Measurements from ENCODE around the gene SEMG1. TPM values are rescaled to one million over a fixed set of nuclear protein-coding genes. Genes with fewer than 3 reads are reported as not detected.

The SEMG1 gene, protein sequence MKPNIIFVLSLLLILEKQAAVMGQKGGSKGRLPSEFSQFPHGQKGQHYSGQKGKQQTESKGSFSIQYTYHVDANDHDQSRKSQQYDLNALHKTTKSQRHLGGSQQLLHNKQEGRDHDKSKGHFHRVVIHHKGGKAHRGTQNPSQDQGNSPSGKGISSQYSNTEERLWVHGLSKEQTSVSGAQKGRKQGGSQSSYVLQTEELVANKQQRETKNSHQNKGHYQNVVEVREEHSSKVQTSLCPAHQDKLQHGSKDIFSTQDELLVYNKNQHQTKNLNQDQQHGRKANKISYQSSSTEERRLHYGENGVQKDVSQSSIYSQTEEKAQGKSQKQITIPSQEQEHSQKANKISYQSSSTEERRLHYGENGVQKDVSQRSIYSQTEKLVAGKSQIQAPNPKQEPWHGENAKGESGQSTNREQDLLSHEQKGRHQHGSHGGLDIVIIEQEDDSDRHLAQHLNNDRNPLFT
- not detected for total RNA-seq

DNA sequence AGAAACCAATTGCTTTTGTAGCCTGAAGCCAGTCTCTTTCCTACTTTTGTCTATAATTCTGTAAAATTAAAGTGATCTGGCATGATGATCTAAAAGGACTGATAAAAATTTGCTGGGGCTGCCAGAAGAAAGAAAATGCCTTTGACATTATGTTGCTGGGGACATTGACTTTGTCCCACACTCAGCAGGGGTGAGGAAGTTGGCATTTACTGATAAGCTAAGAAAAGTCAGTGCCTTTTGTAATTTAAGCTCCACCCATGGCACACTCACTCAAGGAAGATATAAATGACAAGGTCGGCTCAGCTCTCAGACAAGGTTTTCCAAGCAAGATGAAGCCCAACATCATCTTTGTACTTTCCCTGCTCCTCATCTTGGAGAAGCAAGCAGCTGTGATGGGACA, at the start of gene SEMG1:
TSS of gene SEMG1 (plus strand) at position 309 of the 400 bp plus-strand sequence. CDS start at position 330, 21 bp downstream.
- DNase-seq (ENCODE audit: extremely low spot score) = no peak
- intact Hi-C loops (cut with DNase I) = no loop called here
- 36% methylated on average over 1 of the region's 1 CpG for WGBS
- no peak for TF ChIP-seq POLR2A (IDR thresholded peaks at IDR 0.05; ENCODE audit: low read depth)
- no peak for TF ChIP-seq EP300 (IDR thresholded peaks at IDR 0.05)
- no peak for TF ChIP-seq CTCF (IDR thresholded peaks at IDR 0.05)
- no peak for TF ChIP-seq POLR2AphosphoS5 (IDR thresholded peaks at IDR 0.05)
- Histone ChIP-seq H3K4me3 (no peak within 1 kb of the TSS), H3K27me3 (peaks cover 0 to 13% (median 0%) of the 10 kb centered on the region in 4 donors), H3K4me1 (no peaks in the 10 kb centered on the region), H3K27ac (replicated peaks in 1 of 4) (no peak within 1 kb of the TSS), H3K9me3 (peaks cover 0 to 15% (median 11%) of the 10 kb centered on the region in 4 donors), H3K36me3 (no peaks in the 10 kb centered on the region)

DNA sequence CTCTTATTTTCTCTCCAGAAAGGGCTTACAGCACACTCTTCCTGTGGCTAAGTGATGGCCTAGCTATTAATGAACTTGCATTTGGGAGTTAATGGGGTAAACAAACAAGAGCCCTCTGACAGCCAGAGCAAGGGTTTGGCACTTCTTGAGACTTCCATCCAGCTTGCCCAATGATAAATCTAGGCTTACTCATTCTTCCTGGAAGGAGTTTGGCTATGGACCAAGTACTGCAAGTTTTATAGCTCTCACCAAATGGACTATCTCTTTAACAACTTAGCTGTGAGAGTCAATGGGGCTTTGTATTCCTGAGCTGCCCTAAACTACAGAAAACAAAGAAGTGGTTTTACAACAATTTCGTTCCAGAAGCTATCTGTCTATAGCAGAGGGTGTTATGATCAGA, 48.9 kb upstream of the SEMG1 start:
- intact Hi-C loops (cut with DNase I) = no loop called here
- Histone ChIP-seq H3K27me3 (peaks cover 0 to 9% (median 0%) of the 10 kb centered on the region in 4 donors), H3K36me3 (no peaks in the 10 kb centered on the region), H3K4me1 (no peaks in the 10 kb centered on the region), H3K9me3 (peaks cover 0 to 31% (median 11%) of the 10 kb centered on the region in 4 donors), H3K27ac (replicated peaks in 1 of 4) (no peak overlapping the region), H3K4me3 (no peak overlapping the region)
- no peak for DNase-seq (ENCODE audit: extremely low spot score)
- no peak for TF ChIP-seq CTCF (IDR thresholded peaks at IDR 0.05)
- TF ChIP-seq EP300 (IDR thresholded peaks at IDR 0.05) = no peak
- no peak for TF ChIP-seq POLR2AphosphoS5 (IDR thresholded peaks at IDR 0.05)
- TF ChIP-seq POLR2A (IDR thresholded peaks at IDR 0.05; ENCODE audit: low read depth) = no peak
- 69% methylated on average over 1 of the region's 1 CpG for WGBS

DNA sequence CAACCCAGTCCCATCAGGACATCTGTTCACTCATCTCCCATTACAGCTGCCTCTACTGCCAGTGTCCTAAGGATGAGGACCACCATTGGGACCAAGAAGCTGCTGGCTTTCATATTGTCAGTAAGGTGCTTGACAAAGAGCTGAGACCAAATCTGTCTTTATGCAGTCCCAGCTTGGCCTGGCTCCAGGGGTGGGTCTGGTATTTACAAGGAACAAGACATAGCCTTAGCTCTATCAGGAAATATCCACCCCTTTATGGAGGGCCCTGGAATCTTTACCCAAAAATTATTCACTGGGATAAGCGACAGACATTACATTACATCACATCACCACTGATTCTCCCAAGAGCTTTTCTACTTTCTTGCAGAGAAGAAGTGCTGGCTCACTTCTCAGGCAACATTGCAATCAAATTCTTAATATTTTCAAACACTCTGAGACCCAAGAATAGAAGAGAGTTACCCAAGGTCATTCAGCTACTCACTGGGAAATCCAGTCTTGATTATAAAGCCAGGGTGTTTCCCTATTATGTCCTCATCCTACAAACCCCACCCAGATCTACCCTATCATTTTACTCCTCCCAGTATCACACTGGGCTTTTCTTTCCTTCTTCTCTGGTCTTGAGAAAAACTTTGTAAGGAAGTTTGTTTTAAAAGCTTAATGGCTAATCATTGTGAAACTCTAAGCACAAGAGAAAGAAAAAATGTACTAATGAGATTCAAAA, 43.6 kb upstream of the SEMG1 start:
- Histone ChIP-seq H3K4me1 (no peaks in the 10 kb centered on the region), H3K9me3 (peaks cover 0 to 40% (median 11%) of the 10 kb centered on the region in 4 donors), H3K27me3 (no peaks in the 10 kb centered on the region), H3K4me3 (no peak overlapping the region), H3K27ac (replicated peaks in 1 of 4) (no peak overlapping the region), H3K36me3 (no peaks in the 10 kb centered on the region)
- DNase-seq (ENCODE audit: extremely low spot score) = no peak
- intact Hi-C loops (cut with DNase I) = no loop called here
- 80% methylated on average over 1 of the region's 1 CpG for WGBS
- TF ChIP-seq POLR2AphosphoS5 (IDR thresholded peaks at IDR 0.05) (no peak), POLR2A (IDR thresholded peaks at IDR 0.05; ENCODE audit: low read depth) (no peak), EP300 (IDR thresholded peaks at IDR 0.05) (no peak), CTCF (IDR thresholded peaks at IDR 0.05) (no peak)

DNA sequence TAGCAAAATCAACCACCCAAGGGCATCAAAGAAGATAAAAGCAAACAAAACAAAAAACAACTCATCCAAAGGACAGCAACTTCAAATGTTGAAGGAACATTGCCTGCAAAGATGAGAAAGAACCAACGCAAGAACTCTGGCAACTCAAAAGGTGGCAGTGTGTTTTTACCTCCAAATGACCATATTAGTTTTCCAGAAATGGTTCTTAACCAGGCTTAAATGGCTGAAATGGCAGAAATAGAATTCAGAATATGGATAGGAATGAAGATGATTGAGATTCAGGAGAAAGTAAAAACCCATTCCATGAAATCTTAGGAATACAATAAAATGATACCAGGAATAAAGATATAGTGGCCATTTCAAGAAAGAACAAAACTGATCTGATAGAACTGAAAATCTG, 41.9 kb upstream of the SEMG1 start:
- H3K27me3 ChIP-seq = no peaks in the 10 kb centered on the region
- intact Hi-C loops (cut with DNase I) = no loop called here
- DNase-seq (ENCODE audit: extremely low spot score) = no peak
- no peak overlapping the region for H3K27ac ChIP-seq (replicated peaks in 1 of 4)
- H3K4me3 ChIP-seq = no peak overlapping the region
- 79% methylated on average over 1 of the region's 1 CpG for WGBS
- H3K9me3 ChIP-seq = peaks cover 0 to 43% (median 11%) of the 10 kb centered on the region in 4 donors
- TF ChIP-seq POLR2A (IDR thresholded peaks at IDR 0.05; ENCODE audit: low read depth) = no peak
- TF ChIP-seq POLR2AphosphoS5 (IDR thresholded peaks at IDR 0.05) = no peak
- no peak for TF ChIP-seq CTCF (IDR thresholded peaks at IDR 0.05)
- no peak for TF ChIP-seq EP300 (IDR thresholded peaks at IDR 0.05)
- H3K4me1 ChIP-seq = no peaks in the 10 kb centered on the region
- H3K36me3 ChIP-seq = no peaks in the 10 kb centered on the region
